MM.1S (cell line): ENCODE data around the gene MBLAC2.

ENCODE experiments used
- DNase-seq: peaks from one replicate; pipeline ENCODE4 v3.0.0-alpha.2; 2015
- H2AFZ ChIP-seq: fragments of 300-600 bp; sonication (generic); 2 replicates; pipeline ENCODE4 v1.6.0; 2016; ENCODE audit warnings: antibody characterized with exemption, low read length
- H3F3A ChIP-seq: fragments of 300-600 bp; sonication (generic); 2 replicates; pipeline ENCODE4 v1.6.1; 2016; ENCODE audit warnings: mild to moderate bottlenecking, antibody characterized with exemption, low read length, moderate library complexity, mixed read lengths; ENCODE audit not compliant: insufficient read depth
- H3K27ac ChIP-seq: fragments of 300-600 bp; sonication (generic); 2 replicates; pipeline ENCODE4 v1.5.1; 2016; ENCODE audit warnings: mild to moderate bottlenecking, low read length
- H3K27me3 ChIP-seq: fragments of 300-600 bp; sonication (generic); replicated peaks from 2 replicates; pipeline ENCODE4 v1.6.0; 2016; ENCODE audit warnings: low read length; ENCODE audit not compliant: insufficient read depth
- H3K36me3 ChIP-seq: fragments of 300-600 bp; sonication (generic); replicated peaks from 2 replicates; pipeline ENCODE4 v1.6.1; 2016; ENCODE audit warnings: mild to moderate bottlenecking, low read length, mixed read lengths; ENCODE audit not compliant: insufficient read depth
- H3K4me1 ChIP-seq: fragments of 300-600 bp; sonication (generic); 2 replicates; pipeline ENCODE4 v1.6.1; 2016; ENCODE audit warnings: low read length, mixed read lengths
- H3K4me2 ChIP-seq: fragments of 300-600 bp; sonication (generic); 2 replicates; pipeline ENCODE4 v1.6.0; 2016; ENCODE audit warnings: low read depth, low read length
- H3K4me3 ChIP-seq: fragments of 300-600 bp; sonication (generic); 2 replicates; pipeline ENCODE4 v1.5.1; 2016; ENCODE audit warnings: low read length, mixed read lengths
- H3K79me2 ChIP-seq: fragments of 300-600 bp; sonication (generic); 2 replicates; pipeline ENCODE4 v1.6.1; 2016; ENCODE audit warnings: mixed run types, low read length, mixed read lengths
- H3K9ac ChIP-seq: fragments of 300-600 bp; sonication (generic); 2 replicates; pipeline ENCODE4 v1.6.1; 2016; ENCODE audit warnings: low read length, mixed read lengths
- H3K9me2 ChIP-seq: fragments of 300-600 bp; sonication (generic); replicated peaks from 2 replicates; pipeline ENCODE4 v1.6.1; 2016; ENCODE audit warnings: mild to moderate bottlenecking, low read length, mixed read lengths; ENCODE audit not compliant: insufficient read depth
- H3K9me3 ChIP-seq: fragments of 300-600 bp; sonication (generic); replicated peaks from 2 replicates; pipeline ENCODE4 v1.6.1; 2016; ENCODE audit warnings: mild to moderate bottlenecking, low read length, mixed read lengths; ENCODE audit not compliant: insufficient read depth
- H4K20me1 ChIP-seq: fragments of 300-600 bp; sonication (generic); 2 replicates; pipeline ENCODE4 v1.6.1; 2016; ENCODE audit warnings: mild to moderate bottlenecking, low read length, moderate library complexity, mixed read lengths; ENCODE audit not compliant: insufficient read depth
- CTCF ChIP-seq: fragments of 300-600 bp; sonication (generic); IDR thresholded peaks from 2 replicates; pipeline ENCODE4 v1.5.1; 2016; ENCODE audit warnings: antibody characterized with exemption, low read length, mixed read lengths
- EZH2 ChIP-seq: fragments of 300-600 bp; sonication (generic); optimal IDR thresholded peaks from 2 replicates; pipeline ENCODE3; 2017; ENCODE audit warnings: low read depth, mild to moderate bottlenecking, antibody characterized with exemption, low read length, mixed read lengths
- EZH2phosphoT487 ChIP-seq: fragments of 300-600 bp; sonication (generic); IDR thresholded peaks from 2 replicates; pipeline ENCODE4 v1.6.1; 2018; ENCODE audit warnings: antibody characterized with exemption, low read length

MBLAC2 gene

GRCh38 chr5:90514520-90514919 lies 39.9 kb upstream of the MBLAC2 start:
- no peaks in the 10 kb centered on the region for H3K9me3 ChIP-seq
- 0 out of 2 replicates have a peak, but pooled peaks cover 8% of the 10 kb centered on the region for H3F3A ChIP-seq
- no peak overlapping the region for H3K9ac ChIP-seq
- no peak overlapping the region for H3K4me3 ChIP-seq
- peaks cover 9% of the 10 kb centered on the region for H3K4me1 ChIP-seq
- no peak overlapping the region for H2AFZ ChIP-seq
- H3K36me3 ChIP-seq: no peaks in the 10 kb centered on the region
- no peak overlapping the region for H3K4me2 ChIP-seq
- TF ChIP-seq EZH2 (no peak), CTCF (no peak), EZH2phosphoT487 (no peak)
- H3K79me2 ChIP-seq: no peaks in the 10 kb centered on the region
- H3K27ac ChIP-seq: no peak overlapping the region
- no peaks in the 10 kb centered on the region for H4K20me1 ChIP-seq
- H3K9me2 ChIP-seq: no peaks in the 10 kb centered on the region
- H3K27me3 ChIP-seq: no peaks in the 10 kb centered on the region
- no peak for DNase-seq

DNA sequence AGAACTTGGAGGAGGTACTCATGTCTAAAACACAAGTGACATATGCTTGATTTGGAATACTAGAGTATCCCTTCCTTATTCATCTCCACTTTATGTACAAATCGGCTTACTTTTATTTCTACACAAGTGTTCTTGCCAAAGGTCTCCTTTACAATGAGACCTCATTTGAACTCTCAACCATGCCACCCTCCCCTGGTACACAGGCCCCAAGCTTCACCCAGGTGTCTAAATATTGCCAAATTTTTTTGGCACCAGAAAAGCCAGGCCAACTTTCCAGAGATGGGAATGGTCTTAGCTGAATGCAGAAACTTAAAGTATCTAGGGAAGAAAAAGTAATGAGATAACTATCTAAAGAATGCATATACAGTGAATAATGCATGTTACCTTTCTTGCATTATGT lies 35.9 kb upstream of the MBLAC2 start:
- H3K4me1 ChIP-seq: no peaks in the 10 kb centered on the region
- TF ChIP-seq CTCF (no peak), EZH2phosphoT487 (no peak)
- no peak overlapping the region for H2AFZ ChIP-seq
- H3K36me3 ChIP-seq: no peaks in the 10 kb centered on the region
- DNase-seq: no peak
- no peaks in the 10 kb centered on the region for H4K20me1 ChIP-seq
- H3K79me2 ChIP-seq: no peaks in the 10 kb centered on the region
- H3K27ac ChIP-seq: no peak overlapping the region
- H3K4me3 ChIP-seq: no peak overlapping the region
- H3K27me3 ChIP-seq: no peaks in the 10 kb centered on the region
- no peaks in the 10 kb centered on the region for H3K9me2 ChIP-seq
- H3K9me3 ChIP-seq: no peaks in the 10 kb centered on the region
- no peak overlapping the region for H3K4me2 ChIP-seq
- no peak overlapping the region for H3K9ac ChIP-seq
- no peaks in the 10 kb centered on the region for H3F3A ChIP-seq

GRCh38 chr5:90506221-90506620 lies 31.6 kb upstream of the MBLAC2 start:
- Histone ChIP-seq H3F3A (no peaks in the 10 kb centered on the region), H4K20me1 (no peaks in the 10 kb centered on the region), H3K9me3 (no peaks in the 10 kb centered on the region), H3K27me3 (no peaks in the 10 kb centered on the region), H2AFZ (no peak overlapping the region), H3K79me2 (no peaks in the 10 kb centered on the region), H3K27ac (no peak overlapping the region), H3K4me2 (no peak overlapping the region), H3K36me3 (no peaks in the 10 kb centered on the region), H3K4me3 (no peak overlapping the region), H3K9ac (no peak overlapping the region), H3K4me1 (no peaks in the 10 kb centered on the region), H3K9me2 (no peaks in the 10 kb centered on the region)
- DNase-seq: no peak
- TF ChIP-seq EZH2phosphoT487: no peak
- no peak for TF ChIP-seq CTCF
- TF ChIP-seq EZH2: no peak
